Psoas muscle (tissue), 8 donors: Measurements from ENCODE around the gene FAM219A. TPM values are rescaled to one million over a fixed set of nuclear protein-coding genes. Genes with fewer than 3 reads are reported as not detected.

Source experiments
- ATAC-seq, 4 donors: fragments of 200-7000 bp; cut with Tn5 transposase; one replicate each; pipeline ENCODE4 v1.9.1; 2020; ENCODE audit warnings: moderate library complexity in 3 of 4, mild to moderate bottlenecking in 2 of 4
- DNase-seq, 2 donors: peaks; one replicate each; pipeline ENCODE4 v3.0.0-alpha.2; 2020
- H3K27ac ChIP-seq: fragments of 200-600 bp; one replicate; pipeline ENCODE4 v1.8.0; 2022
- H3K27me3 ChIP-seq, 3 donors: fragments of 200-600 bp in 1 of 3; one replicate each; pipeline versions ENCODE4 v1.6.1 to v1.8.0; 2013 to 2022; ENCODE audit warnings: low read length in 2 of 3, mild to moderate bottlenecking in 2 of 3, moderate library complexity in 1 of 3; ENCODE audit not compliant: insufficient read depth in 3 of 3
- H3K36me3 ChIP-seq, 2 donors: fragments of 200-600 bp in 1 of 2; one replicate each; pipeline versions ENCODE4 v1.6.1 to v1.8.0; 2013 to 2022; ENCODE audit warnings: low read depth in 1 of 2, mild to moderate bottlenecking in 1 of 2, moderate library complexity in 1 of 2; ENCODE audit not compliant: insufficient read depth in 1 of 2
- H3K4me1 ChIP-seq: fragments of 200-600 bp; one replicate; pipeline ENCODE4 v1.8.0; 2022
- H3K4me3 ChIP-seq: fragments of 200-600 bp; one replicate; pipeline ENCODE4 v1.8.0; 2022; ENCODE audit warnings: mild to moderate bottlenecking
- H3K9me3 ChIP-seq: fragments of 200-600 bp; one replicate; pipeline ENCODE4 v1.8.0; 2022
- WGBS, 3 donors: extraction: QIAGEN DNeasy Blood & Tissue Kit; methylation state at CpG; one replicate each; pipeline versions ENCODE4 v1.1.6 to v1.1.7; 2013; 5-methylcytosine and 5-hydroxymethylcytosine counted together
- intact Hi-C, 2 donors: fragments of 100-400 bp; cut with DNase I; formaldehyde crosslinking; loops; one replicate each; pipeline versions ENCODE4 v1.11.0 to v1.14.2; 2022
- polyA plus RNA-seq, 3 donors: library from polyadenylated mRNA; stranded (reverse); fragments of 200-250 nt; gene quantifications; one replicate each; pipeline ENCODE4 v1.2.3, GENCODE V29; 2013
- total RNA-seq, 4 donors: library from RNA; stranded (reverse); fragmentation: NEBNext Ultra II Directional in 2 of 4; extraction: Animal tissue kit (Norgen Biotek cat#: 25700) in 2 of 4; gene quantifications; one replicate each; pipeline versions ENCODE4 v1.2.1 to v1.2.4, GENCODE V29; 2021 to 2023
- TF ChIP-seq, protein P1 (sequence below): fragments of 200-600 bp; IDR thresholded peaks from one replicate; pipeline ENCODE4 v1.8.0; 2022; ENCODE audit warnings: antibody characterized with exemption
- donor health status: healthy with polysubstance abuse.
- donor health status: DM: no; HTN: no; CAD: no; lungs with moderate emphysema.
- donor health status: Bipolar disorder and iron deficiency.
- donor health status: healthy.
- donor health status: DM: yes; HTN: yes; CAD: no.
- donor health status: DM: no; HTN: no; CAD: no.
- donor health status: DM: no; HTN: no; CAD: no.
- donor health status: DM: yes; HTN: yes; CAD: no.

Gene FAM219A
- total and polyA plus RNA-seq, 7 donors = 25.4 to 99.4 (median 36.5) TPM

DNA sequence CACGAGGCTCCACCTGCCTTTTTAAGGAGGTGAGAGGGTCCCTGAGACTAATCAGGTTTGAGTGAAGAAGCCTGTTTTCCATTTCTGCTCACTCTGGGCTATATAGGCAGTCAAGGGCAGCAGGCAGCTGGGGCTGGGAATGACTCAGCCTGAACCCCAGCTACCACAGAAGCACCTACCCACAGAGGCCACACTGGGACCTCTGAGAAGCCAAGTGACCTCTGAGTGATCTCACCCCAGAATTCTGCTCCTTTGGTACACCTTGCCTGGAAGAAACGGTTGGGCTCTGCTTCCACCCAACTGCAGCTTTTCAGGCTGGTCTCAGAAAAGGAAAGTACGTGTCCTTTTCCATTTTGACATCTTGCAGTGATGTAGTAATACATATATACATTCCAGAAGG is 6.8 kb downstream of the FAM219A start:
- H3K36me3 ChIP-seq = no peaks in the 10 kb centered on the region
- TF ChIP-seq, protein P1, sequence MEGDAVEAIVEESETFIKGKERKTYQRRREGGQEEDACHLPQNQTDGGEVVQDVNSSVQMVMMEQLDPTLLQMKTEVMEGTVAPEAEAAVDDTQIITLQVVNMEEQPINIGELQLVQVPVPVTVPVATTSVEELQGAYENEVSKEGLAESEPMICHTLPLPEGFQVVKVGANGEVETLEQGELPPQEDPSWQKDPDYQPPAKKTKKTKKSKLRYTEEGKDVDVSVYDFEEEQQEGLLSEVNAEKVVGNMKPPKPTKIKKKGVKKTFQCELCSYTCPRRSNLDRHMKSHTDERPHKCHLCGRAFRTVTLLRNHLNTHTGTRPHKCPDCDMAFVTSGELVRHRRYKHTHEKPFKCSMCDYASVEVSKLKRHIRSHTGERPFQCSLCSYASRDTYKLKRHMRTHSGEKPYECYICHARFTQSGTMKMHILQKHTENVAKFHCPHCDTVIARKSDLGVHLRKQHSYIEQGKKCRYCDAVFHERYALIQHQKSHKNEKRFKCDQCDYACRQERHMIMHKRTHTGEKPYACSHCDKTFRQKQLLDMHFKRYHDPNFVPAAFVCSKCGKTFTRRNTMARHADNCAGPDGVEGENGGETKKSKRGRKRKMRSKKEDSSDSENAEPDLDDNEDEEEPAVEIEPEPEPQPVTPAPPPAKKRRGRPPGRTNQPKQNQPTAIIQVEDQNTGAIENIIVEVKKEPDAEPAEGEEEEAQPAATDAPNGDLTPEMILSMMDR = no peak
- DNase-seq (no peak), ATAC-seq (peak in 1 of 4 donors; percentile 28)
- no peaks in the 10 kb centered on the region for H3K9me3 ChIP-seq
- intact Hi-C loops = loop anchor here in 1 of 2 donors (5.0 kb wide), 1 partner anchor 39 kb away; no protein-coding TSS in a partner anchor
- H3K27me3 ChIP-seq = no peaks in the 10 kb centered on the region
- WGBS, 3 donors = 50 to 69% (median 66%) methylated on average over 3 of the region's 3 CpGs
- peaks cover 85% of the 10 kb centered on the region for H3K4me1 ChIP-seq
- no peak overlapping the region for H3K4me3 ChIP-seq
- H3K27ac ChIP-seq = peak overlapping the region; percentile 46

DNA sequence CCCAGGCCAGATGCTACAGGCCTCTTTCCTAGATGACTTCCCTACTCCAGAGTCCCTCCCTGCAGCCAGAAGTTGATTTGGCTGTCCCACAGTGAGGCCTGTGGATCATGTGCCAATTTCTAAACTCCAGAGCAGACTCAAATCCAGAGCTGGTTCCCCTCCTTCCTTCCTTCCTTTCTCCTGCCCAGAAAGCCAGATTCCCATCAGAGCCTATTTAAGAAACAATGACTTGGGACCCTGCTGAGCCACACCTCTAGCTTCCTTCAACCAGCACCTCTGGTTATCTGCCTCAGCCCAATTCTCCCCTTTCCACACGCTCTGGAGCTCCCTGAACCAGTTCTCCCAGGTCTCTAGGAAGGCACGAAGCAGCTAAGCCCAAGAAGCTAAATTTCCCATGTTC is 7.2 kb downstream of the FAM219A start:
- WGBS, 3 donors = 72 to 81% (median 79%) methylated on average over 2 of the region's 2 CpGs
- Histone ChIP-seq H3K36me3 (no peaks in the 10 kb centered on the region), H3K9me3 (no peaks in the 10 kb centered on the region), H3K27me3 (no peaks in the 10 kb centered on the region), H3K4me3 (no peak overlapping the region), H3K27ac (peak overlapping the region; percentile 46), H3K4me1 (peaks cover 85% of the 10 kb centered on the region)
- DNase-seq = no peak
- ATAC-seq = no peak
- TF ChIP-seq, protein P1 = no peak
- intact Hi-C loops = loop anchor here in 1 of 2 donors (5.0 kb wide), 1 partner anchor 39 kb away; no protein-coding TSS in a partner anchor

DNA sequence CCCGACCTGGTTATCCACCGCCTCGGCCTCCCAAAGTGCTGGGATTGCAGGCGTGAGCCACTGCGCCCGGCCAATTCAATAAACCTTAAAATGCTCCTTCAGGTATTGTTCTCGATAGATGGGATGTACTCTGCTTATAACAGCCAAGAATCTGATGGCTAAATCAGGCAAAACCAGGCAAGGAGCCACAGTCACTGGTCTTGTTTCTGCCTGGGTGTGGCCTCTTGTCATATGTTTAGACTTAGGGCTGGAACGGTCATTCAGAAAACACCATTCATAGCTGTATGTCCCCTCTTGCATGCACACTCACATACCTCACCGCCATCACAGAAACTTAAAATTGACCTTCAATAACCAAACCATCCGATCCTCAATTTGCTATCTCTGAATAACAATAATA is 7.7 kb downstream of the FAM219A start:
- Histone ChIP-seq H3K4me3 (no peak overlapping the region), H3K36me3 (no peaks in the 10 kb centered on the region), H3K9me3 (no peaks in the 10 kb centered on the region), H3K4me1 (peaks cover 81% of the 10 kb centered on the region), H3K27me3 (no peaks in the 10 kb centered on the region), H3K27ac (peak overlapping the region; percentile 46)
- DNase-seq (no peak), ATAC-seq (no peak)
- TF ChIP-seq, protein P1 = no peak
- intact Hi-C loops = loop anchor here in 1 of 2 donors (5.0 kb wide), 1 partner anchor 38 kb away; no protein-coding TSS in a partner anchor
- 63 to 67% (median 64%) methylated on average over 10 of the region's 10 CpGs for WGBS, 3 donors

DNA sequence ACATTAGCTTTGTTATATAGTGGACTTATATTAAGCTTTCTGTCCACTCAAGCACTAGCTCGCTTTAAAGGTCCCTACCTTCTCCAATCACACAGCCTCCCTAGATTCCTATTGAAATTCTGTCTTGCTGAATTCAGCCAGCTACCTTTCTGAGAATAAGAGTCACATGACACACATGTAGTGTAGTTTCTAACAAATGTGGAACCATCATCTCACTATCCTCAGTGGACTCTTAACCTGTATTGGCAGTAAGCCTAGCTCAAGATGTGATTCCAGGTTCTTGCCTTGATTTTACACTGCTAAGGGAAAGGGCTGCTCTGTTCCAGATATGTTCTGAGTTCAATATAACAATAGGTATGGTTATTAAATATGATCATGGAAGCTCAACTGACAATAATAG is 11.4 kb downstream of the FAM219A start:
- WGBS, 3 donors = 92 to 100% (median 96%) methylated on average over 1 of the region's 1 CpG
- Histone ChIP-seq H3K4me1 (peaks cover 65% of the 10 kb centered on the region), H3K27ac (no peak overlapping the region), H3K27me3 (no peaks in the 10 kb centered on the region), H3K36me3 (no peaks in the 10 kb centered on the region), H3K4me3 (no peak overlapping the region), H3K9me3 (no peaks in the 10 kb centered on the region)
- intact Hi-C loops = no loop called here
- TF ChIP-seq, protein P1 = no peak
- DNase-seq (no peak), ATAC-seq (no peak)

DNA sequence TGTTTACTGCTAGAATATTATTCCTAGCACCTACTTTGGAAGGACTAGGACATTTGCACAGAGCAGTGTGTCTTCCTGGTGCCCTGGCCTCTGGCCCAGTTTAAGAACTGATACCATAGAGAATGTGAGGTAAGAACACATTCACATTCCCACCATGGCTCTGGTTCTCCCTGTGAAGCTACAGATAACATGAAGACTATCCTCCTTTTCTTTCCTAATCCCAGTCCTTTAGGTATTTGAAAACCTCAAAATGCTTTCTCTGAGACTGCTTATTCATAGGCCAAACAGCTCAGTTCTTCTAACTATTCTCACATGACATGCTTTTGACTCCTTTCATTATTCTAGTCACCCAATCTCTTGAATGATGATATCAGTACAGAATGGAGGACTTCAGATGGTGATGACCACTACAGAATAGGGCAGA is 11.9 kb downstream of the FAM219A start:
- Histone ChIP-seq H3K36me3 (no peaks in the 10 kb centered on the region), H3K4me1 (peaks cover 65% of the 10 kb centered on the region), H3K27ac (no peak overlapping the region), H3K9me3 (no peaks in the 10 kb centered on the region), H3K27me3 (no peaks in the 10 kb centered on the region), H3K4me3 (no peak overlapping the region)
- DNase-seq (no peak), ATAC-seq (peak in 3 of 4 donors; percentile 53 to 66 (median 55))
- TF ChIP-seq, protein P1 = no peak
- intact Hi-C loops = no loop called here
